ENCODE data around the gene SYNDIG1.

SYNDIG1 gene

DNA sequence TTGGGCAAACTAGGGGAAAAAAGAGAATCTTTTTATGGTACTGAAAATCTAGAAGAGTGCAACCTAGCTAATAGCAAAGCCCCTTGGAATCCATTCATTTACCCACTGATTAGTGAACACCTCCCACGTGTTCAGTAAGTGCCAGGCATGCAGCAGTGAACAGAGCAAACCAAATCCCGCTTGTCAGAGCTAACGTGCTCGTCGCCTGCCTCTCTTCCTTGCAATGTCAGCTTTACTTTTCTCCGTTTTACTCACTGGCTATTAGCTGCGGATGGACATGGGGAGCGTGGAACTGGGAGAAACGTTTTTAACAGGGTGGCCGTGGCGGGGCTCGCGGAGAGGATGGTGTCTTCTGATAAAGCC is 120.4 kb downstream of the SYNDIG1 start:
- no peak for TF ChIP-seq CTCF (IDR thresholded peaks at IDR 0.05; ENCODE audit: low read length, missing control alignments)
- no peak for DNase-seq (ENCODE audit: low read depth)
- H3K4me3 ChIP-seq (replicated peaks; ENCODE audit: low read depth, low read length): no peak overlapping the region

- H3K4me3 ChIP-seq (replicated peaks; ENCODE audit: low read depth, low read length): no peak overlapping the region
- DNase-seq (ENCODE audit: low read depth): no peak
- no peak for TF ChIP-seq CTCF (IDR thresholded peaks at IDR 0.05; ENCODE audit: low read length, missing control alignments)
Observed at GRCh38 chr20:24590178-24590982, 121.0 kb downstream of the SYNDIG1 start.

- TF ChIP-seq CTCF (IDR thresholded peaks at IDR 0.05; ENCODE audit: low read length, missing control alignments): no peak
- no peak overlapping the region for H3K4me3 ChIP-seq (replicated peaks; ENCODE audit: low read depth, low read length)
- no peak for DNase-seq (ENCODE audit: low read depth)
Observed at GRCh38 chr20:24597051-24597450, 127.6 kb downstream of the SYNDIG1 start.

DNA sequence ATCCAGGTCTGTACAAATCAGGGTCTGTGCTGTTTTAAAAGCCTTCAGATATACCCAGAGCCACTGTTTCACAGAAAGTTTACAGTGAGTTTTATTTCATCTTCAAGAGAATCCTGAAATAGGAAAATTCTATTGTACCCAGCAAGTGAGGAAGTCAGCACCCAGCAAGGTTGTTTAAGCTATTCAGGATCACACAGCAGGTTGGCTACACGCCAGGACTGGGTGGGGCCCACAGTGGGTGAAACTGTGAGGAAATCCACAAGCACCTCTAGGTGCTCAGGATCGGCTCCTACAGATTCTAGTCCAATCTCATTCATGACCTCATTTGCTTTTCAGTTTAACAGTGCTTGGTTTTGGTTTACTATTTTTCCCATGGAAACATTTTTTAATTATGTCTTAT is 128.9 kb downstream of the SYNDIG1 start:
- H3K4me3 ChIP-seq (replicated peaks; ENCODE audit: low read depth, low read length): no peak overlapping the region
- DNase-seq (ENCODE audit: low read depth): no peak
- no peak for TF ChIP-seq CTCF (IDR thresholded peaks at IDR 0.05; ENCODE audit: low read length, missing control alignments)

GRCh38 chr20:24598996-24599395 is 129.6 kb downstream of the SYNDIG1 start:
- H3K4me3 ChIP-seq (replicated peaks; ENCODE audit: low read depth, low read length): no peak overlapping the region
- no peak for DNase-seq (ENCODE audit: low read depth)
- no peak for TF ChIP-seq CTCF (IDR thresholded peaks at IDR 0.05; ENCODE audit: low read length, missing control alignments)

DNA sequence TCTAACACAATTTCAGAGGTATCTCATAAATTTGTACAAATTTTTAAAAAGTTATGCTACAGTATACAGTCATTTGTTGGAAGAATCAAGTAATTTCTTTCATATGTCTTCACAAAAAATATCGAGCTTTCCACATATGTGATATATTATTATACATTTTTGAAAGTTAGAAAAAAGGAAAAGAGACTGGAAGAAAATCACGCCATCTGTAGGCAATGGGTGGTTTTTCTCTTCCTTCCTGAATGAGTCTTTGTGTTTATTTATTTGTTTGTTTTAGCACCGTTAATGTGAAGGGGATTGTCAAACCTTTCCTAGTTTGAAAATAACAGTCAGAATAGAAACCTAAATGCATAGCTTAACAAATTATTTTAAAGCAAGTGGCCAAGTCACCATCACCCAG is 130.6 kb downstream of the SYNDIG1 start:
- no peak for DNase-seq (ENCODE audit: low read depth)
- no peak for TF ChIP-seq CTCF (IDR thresholded peaks at IDR 0.05; ENCODE audit: low read length, missing control alignments)

GRCh38 chr20:24603454-24603853 is 134.0 kb downstream of the SYNDIG1 start:
- no peak overlapping the region for H3K4me3 ChIP-seq (replicated peaks; ENCODE audit: low read depth, low read length)
- DNase-seq (ENCODE audit: low read depth): no peak
- TF ChIP-seq CTCF (IDR thresholded peaks at IDR 0.05; ENCODE audit: low read length, missing control alignments): no peak

More for the DNA sequence above, 130.6 kb downstream of the SYNDIG1 start:
- H3K4me3 ChIP-seq (replicated peaks; ENCODE audit: low read depth, low read length): no peak overlapping the region
